HG02970 (cell line): Measurements from ENCODE around the gene MCEE.
"Not testable (repeated sequence)": the region's sequence is repeated elsewhere in the genome, so short reads cannot be mapped to it uniquely, and the experiment has no call there.

ENCODE experiments used
- ATAC-seq: cut with Tn5 transposase; IDR thresholded peaks from one replicate; pipeline ENCODE4 v1.9.1; 2021; ENCODE audit warnings: mild to moderate bottlenecking, moderate library complexity, moderate number of reproducible peaks; ENCODE audit not compliant: unreplicated experiment, low FRiP score

MCEE gene

GRCh38 chr2:71129114-71129901, 721 bp downstream of the MCEE start:
- no peak for ATAC-seq

- no peak for ATAC-seq
Observed at GRCh38 chr2:71126957-71127356, 3.1 kb downstream of the MCEE start.

- ATAC-seq, result no peak
Observed at GRCh38 chr2:71125506-71126294, 4.3 kb downstream of the MCEE start.

GRCh38 chr2:71122387-71123298, 7.4 kb downstream of the MCEE start:
- ATAC-seq, result no peak

GRCh38 chr2:71121479-71121878, 8.6 kb downstream of the MCEE start:
- no peak for ATAC-seq

GRCh38 chr2:71120195-71120594, 9.8 kb downstream of the MCEE start:
- ATAC-seq, result no peak

GRCh38 chr2:71117063-71117462, 13.0 kb downstream of the MCEE start:
- no peak for ATAC-seq

GRCh38 chr2:71113843-71114242, 16.2 kb downstream of the MCEE start:
- ATAC-seq, result no peak

GRCh38 chr2:71108091-71108490, 21.9 kb downstream of the MCEE start:
- ATAC-seq, result no peak

- ATAC-seq, result not testable (repeated sequence)
Observed at GRCh38 chr2:71106463-71106862, 23.6 kb downstream of the MCEE start.

GRCh38 chr2:71103809-71104208, 26.2 kb downstream of the MCEE start:
- no peak for ATAC-seq

GRCh38 chr2:71102981-71103681, 26.9 kb downstream of the MCEE start:
- ATAC-seq, result no peak

- no peak for ATAC-seq
Observed at GRCh38 chr2:71101656-71102055, 28.4 kb downstream of the MCEE start.

- ATAC-seq, result no peak
Observed at GRCh38 chr2:71100195-71100964, 29.6 kb downstream of the MCEE start.

- not testable (repeated sequence) for ATAC-seq
Observed at GRCh38 chr2:71092491-71093260, 37.4 kb downstream of the MCEE start.

GRCh38 chr2:71091808-71092207, 38.2 kb downstream of the MCEE start:
- not testable (repeated sequence) for ATAC-seq

- not testable (repeated sequence) for ATAC-seq
Observed at GRCh38 chr2:71089475-71089874, 40.6 kb downstream of the MCEE start.

- not testable (repeated sequence) for ATAC-seq
Observed at GRCh38 chr2:71085325-71086003, 44.6 kb downstream of the MCEE start.
